ENCODE data around the gene UNC5C.
A peak's percentile ranks its signal among the peaks of the same experiment; 100 is the strongest.

UNC5C gene

DNA sequence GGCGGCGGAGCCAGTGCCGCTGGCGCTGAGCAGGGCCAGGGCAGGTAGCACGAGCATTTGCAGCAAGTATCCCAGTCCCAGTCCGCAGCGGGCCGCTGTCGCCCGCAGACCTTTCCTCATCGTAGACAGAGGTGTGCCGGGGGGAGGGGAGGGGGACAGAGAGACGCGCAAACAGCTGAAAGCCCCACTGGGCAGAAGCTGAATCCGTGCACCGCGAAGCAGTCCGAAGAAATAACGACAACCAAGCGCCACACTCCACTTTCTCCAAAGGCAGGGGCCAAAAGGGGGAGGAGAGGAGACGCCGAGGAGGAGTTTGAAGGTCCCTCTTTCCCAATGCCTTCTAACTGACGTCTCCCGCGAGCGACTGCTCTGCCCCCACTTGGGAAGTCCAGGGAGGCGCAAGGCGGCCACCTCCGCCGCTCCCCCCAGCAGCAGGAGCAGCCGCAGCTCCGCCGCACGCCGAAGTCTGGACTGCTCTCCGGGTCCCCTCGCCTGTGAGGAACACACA is at the start of gene UNC5C:
TSS of gene UNC5C (minus strand) at position 236 of the 508 bp plus-strand sequence.
- DNase-seq, result peak; percentile 77

GRCh38 chr4:95596676-95597075 is 47.9 kb upstream of the UNC5C start:
- no peak for DNase-seq

DNA sequence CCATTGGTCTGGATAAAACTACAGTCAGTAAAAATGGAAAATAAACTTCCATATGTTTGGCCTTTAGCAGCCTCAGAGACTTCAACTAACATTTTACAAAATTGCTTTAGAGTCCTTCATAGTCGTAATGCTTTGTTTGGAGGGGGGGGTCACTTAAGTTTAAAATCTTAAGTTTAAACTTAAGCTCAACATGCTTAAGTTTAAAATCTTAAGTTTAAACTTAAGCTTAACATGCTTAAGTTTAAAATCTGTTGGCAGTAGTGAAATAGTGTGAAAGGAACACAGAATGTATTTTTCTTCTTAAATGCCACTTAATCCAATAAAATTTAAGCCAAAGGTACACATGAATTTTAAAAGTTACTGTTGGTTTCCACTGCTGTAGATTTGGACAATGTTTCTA is 45.9 kb upstream of the UNC5C start:
- no peak for DNase-seq

GRCh38 chr4:95594013-95594412 is 45.2 kb upstream of the UNC5C start:
- no peak for DNase-seq

GRCh38 chr4:95591278-95591677 is 42.5 kb upstream of the UNC5C start:
- DNase-seq, result no peak

DNA sequence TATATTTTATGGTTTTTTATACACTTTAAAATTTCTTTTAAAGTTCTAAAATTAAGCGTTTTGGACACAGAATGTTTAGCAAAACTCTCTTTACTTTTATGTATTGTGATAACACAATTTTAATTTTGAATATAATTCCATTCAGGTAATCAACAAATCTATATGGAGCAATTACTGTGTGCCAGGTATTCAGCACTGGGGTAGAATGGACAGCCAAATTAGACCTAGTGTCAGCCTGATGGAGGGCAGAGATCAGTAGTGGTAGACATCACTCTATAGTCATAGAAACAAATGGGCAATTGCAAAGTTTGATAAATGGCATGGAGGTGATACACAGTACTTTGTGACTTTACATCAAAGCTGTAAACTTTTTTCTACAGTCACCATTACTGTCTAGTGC is 41.8 kb upstream of the UNC5C start:
- no peak for DNase-seq

DNA sequence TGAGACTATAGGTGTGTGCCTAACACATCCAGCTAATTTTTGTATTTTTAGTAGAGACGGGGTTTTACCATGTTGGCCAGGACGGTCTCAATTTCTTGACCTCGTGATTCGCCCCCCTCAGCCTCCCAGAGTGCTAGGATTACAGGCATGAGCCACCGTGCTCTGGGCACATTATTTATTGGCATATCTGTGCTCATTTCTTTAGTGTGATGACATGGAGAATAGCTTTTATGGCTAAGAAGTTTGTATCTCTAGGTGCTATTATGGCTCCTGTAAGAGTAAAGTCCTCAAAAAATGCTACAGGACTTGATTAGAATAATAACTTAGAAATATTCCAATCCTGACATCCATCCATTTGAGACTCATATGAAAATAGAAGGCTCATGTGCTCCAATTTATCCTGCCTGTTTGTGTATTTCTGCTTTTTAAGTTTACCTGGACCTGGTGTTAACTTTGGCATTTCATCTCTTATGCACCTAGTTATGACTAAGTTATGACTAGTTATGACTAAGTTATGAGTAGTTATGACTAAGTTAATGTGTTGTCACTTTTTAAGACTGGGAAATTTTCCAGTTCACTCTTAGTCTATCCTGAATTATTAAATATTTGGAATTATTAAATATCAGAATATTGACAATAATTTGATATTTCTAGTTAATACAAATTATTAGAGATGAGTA is 36.4 kb upstream of the UNC5C start:
- no peak for DNase-seq

- DNase-seq, result no peak
Observed at GRCh38 chr4:95580226-95580625, 31.5 kb upstream of the UNC5C start.

GRCh38 chr4:95572304-95572991 is 23.7 kb upstream of the UNC5C start:
- DNase-seq, result no peak

DNA sequence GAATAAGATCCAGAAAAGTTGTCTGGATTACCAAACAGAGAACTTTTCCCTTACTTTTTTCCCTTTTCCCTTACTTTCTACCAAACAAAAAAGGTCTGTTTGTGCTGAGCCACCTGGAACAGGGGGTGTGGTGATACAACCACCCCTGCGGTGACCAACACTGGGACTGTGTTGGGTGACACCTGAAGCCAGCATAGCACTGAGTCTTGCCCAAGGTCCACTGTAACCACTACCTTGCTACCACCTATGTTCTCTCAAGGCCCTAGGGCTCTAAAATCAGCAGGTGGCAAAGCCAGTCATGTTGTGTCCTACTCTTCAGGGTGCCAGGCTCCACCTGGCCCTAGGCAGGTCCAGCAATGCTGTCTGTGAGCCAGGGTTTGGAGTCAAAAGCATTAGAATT is 22.8 kb upstream of the UNC5C start:
- no peak for DNase-seq

DNA sequence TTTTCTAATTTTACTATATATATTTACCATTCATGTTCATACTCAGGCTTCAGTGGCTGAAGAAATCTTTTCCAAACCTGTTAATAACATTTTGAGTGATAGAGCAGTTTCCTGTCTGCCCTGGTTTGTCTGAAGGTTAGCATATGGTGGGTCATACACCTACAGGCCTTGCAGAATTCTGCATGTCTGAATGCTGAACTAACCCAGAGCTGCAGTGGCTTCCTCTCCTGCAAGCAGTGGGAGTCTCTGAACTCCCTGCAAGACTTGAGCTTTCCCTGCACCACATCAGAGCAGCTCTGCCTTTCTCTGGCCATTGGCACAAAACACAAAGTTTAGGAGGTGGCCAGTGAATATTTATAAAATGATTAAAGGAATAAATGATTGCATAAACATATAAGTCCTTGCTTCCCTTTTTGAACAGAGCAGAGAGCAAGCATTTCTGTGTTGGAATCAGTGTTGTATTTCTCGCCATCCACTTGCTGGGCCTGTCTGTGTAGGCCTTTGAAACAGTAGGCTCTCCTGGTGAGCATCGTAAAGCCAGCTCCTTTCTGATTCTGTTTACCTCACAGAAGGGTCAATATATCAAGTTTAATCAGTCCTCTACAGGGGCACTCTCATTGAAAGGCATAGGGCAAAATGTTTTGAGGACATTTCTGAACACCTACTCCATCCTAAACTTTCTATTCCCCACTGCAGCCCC is 15.0 kb upstream of the UNC5C start:
- DNase-seq, result no peak

DNA sequence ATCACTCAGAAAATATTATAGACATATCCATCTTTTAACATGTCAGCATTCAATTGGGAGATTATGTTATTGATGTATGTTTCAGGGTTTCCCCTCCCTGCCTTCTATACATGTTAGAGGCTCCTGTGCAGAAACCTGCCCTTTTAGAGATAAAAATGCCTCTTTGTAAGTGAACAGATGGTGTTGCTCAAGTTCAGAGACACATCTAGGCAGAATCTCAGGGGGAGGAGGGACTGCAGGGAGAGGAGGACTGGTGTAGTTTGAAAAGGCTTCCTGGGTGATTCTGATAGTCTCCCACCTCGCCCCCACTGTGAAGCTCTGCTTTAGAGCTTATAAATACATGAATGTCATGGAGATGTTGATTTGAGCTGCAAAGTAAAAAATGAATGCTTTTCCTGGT is 12.0 kb upstream of the UNC5C start:
- DNase-seq, result no peak

GRCh38 chr4:95556207-95556859 is 7.6 kb upstream of the UNC5C start:
- no peak for DNase-seq

DNA sequence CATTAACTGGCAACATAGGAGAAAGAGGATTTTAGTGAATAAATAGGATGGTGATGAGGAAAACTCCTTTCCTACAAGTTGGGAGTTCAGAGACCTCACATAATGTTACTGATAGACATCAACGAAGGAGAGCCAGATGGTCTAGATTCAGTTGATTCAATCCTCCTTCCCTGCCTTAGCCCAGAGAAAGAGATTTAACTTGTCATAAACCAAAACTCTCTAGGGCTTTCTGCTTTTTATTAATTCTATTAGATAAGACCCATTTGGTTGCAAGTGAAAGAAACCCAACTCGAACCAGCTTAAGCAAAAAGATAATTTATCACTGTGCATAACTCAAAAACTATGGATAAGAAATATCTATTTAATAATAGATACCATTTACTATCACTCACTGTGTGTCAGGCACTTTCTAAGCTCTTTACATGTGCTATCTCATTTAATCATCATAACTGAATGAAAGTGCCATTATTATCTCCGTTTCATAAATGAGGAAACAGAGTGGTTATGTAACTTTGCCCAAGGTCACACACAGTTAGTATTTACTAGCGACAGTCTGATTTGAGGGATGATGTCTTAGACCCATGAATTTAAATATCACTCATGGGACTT is 4.3 kb upstream of the UNC5C start:
- DNase-seq, result no peak

GRCh38 chr4:95551653-95552052 is 2.9 kb upstream of the UNC5C start:
- DNase-seq, result no peak

DNA sequence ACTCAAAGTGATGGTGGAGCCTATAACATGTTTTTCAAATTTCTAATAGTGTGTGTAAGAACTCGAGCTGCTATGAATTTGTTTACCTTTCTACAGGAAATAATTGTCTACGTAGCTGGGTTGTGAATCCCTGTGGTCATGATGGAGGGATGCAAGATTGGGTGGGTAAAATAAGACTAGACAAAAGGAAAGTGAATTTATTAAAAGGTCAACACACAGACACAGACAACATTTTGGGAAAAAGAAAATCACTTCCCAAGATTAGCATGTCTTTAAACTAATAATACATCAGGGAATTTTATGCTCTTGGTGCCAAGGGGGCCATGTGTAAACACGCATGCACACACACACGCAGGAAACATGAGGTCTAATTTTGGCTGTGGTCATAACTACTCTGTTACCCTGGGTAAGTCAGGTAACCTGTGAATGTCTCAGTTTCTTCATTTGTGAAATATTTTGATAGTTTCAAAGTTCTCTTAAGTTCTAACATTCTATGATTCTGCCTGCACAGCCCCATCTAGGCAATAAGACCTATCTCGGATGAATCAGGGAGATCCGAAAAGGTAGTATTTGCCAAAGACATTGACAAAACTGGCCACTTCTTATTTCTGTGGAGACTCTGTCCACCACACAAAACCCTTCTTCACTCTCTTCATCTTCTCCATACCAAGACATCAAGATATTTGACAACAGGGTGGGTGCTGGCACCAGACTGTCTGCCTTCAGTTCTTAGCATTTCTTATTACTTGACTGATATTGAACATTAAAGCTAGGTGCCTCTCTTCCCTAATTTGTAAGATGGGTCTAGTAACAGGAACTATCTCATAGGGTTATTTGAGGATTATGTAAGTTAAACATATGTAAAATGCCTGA is 1.6 kb upstream of the UNC5C start:
- DNase-seq, result no peak

DNA sequence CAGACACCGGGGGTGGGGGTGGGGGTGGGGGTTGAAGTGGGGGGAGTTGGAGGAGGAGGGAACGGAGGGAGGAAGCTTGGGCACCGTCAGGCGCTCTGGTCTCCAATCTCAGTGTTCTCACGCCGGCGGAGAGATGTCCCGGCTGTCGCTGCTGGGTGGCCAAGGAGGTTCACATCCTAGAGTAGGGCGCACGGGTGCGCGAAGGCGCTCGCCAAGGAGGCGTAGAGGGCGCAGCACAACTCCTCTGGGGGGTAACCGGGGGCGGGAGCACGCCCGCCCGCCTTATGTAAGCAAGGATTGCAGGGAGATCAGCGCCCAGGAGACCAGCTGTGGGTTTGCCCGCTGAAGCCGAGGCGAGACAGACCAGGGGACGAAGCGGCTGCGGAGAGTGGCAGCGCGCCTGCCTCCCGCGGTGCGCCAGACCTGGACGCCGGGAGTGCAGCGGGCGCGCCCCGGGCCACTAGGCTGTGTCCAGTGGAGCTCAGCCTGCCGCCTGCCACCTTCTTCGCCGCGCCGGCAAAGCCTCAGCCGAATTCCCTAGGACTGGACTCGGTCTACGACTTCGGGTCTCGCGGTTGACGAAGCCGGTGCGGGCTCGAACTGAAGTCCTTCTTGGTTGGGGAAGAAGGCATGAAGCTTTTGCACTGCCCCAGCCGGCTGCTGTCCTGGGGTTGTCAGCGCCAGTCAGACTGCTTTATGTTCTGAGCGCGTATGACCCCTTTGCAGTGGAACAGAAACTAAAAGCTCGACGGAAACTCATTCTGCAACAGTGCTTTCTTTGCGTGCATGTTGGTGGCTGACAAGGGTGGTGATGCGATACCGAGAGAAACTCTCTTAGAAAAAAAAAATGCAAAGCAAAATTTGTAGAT is 707 bp upstream of the UNC5C start:
- DNase-seq, result peak; percentile 77

- no peak for DNase-seq
Observed at GRCh38 chr4:95547715-95548471, 880 bp downstream of the UNC5C start.

- peak; percentile 13 for DNase-seq
Observed at GRCh38 chr4:95546866-95547714, 1.7 kb downstream of the UNC5C start.
